Measurements from ENCODE around the gene FBXO42. TPM values are rescaled to one million over a fixed set of nuclear protein-coding genes. Genes with fewer than 3 reads are reported as not detected.

The FBXO42 gene
- total RNA-seq, 6 experiments from 2014 or later, result 7.9 to 14.1 (median 10.2) TPM

- DNase-seq (no peak), ATAC-seq (no peak)
- no peak for TF ChIP-seq POLR2A (IDR thresholded peaks at IDR 0.05)
- TF ChIP-seq, protein P1, sequence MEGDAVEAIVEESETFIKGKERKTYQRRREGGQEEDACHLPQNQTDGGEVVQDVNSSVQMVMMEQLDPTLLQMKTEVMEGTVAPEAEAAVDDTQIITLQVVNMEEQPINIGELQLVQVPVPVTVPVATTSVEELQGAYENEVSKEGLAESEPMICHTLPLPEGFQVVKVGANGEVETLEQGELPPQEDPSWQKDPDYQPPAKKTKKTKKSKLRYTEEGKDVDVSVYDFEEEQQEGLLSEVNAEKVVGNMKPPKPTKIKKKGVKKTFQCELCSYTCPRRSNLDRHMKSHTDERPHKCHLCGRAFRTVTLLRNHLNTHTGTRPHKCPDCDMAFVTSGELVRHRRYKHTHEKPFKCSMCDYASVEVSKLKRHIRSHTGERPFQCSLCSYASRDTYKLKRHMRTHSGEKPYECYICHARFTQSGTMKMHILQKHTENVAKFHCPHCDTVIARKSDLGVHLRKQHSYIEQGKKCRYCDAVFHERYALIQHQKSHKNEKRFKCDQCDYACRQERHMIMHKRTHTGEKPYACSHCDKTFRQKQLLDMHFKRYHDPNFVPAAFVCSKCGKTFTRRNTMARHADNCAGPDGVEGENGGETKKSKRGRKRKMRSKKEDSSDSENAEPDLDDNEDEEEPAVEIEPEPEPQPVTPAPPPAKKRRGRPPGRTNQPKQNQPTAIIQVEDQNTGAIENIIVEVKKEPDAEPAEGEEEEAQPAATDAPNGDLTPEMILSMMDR (IDR thresholded peaks at IDR 0.05), result no peak
- intact Hi-C loops (cut with DNase I), result no loop called here
- H3K36me3 ChIP-seq, result peaks cover 2 to 40% (median 17%) of the 10 kb centered on the region in 4 donors
- H3K9me3 ChIP-seq, result no peaks in the 10 kb centered on the region
- H3K27me3 ChIP-seq, result no peaks in the 10 kb centered on the region
- no peak overlapping the region for H3K27ac ChIP-seq
- peaks cover 0 to 11% (median 0%) of the 10 kb centered on the region in 4 donors for H3K4me1 ChIP-seq
- WGBS (ENCODE audit: insufficient coverage, low coverage, low lambda C conversion rate, missing lambda C conversion rate), result 94% methylated on average over 12 of the region's 12 CpGs
- no peak overlapping the region for H3K4me3 ChIP-seq
Measured at GRCh38 chr1:16302709-16303627, 49.3 kb downstream of the FBXO42 start.

- H3K9me3 ChIP-seq, result no peaks in the 10 kb centered on the region
- DNase-seq, result no peak
- intact Hi-C loops (cut with DNase I), result no loop called here
- H3K27me3 ChIP-seq, result no peaks in the 10 kb centered on the region
- ATAC-seq, result peak in 1 of 4 donors; percentile 29
- no peak overlapping the region for H3K4me3 ChIP-seq
- 66% methylated on average over 3 of the region's 3 CpGs for WGBS (ENCODE audit: insufficient coverage, low coverage, low lambda C conversion rate, missing lambda C conversion rate)
- H3K27ac ChIP-seq, result no peak overlapping the region
- peaks cover 0 to 11% (median 0%) of the 10 kb centered on the region in 4 donors for H3K4me1 ChIP-seq
- peaks cover 2 to 35% (median 15%) of the 10 kb centered on the region in 4 donors for H3K36me3 ChIP-seq
- TF ChIP-seq, protein P1 (IDR thresholded peaks at IDR 0.05), result no peak
- no peak for TF ChIP-seq POLR2A (IDR thresholded peaks at IDR 0.05)
Measured at GRCh38 chr1:16300436-16300835, 51.8 kb downstream of the FBXO42 start.

GRCh38 chr1:16298653-16299052, 53.6 kb downstream of the FBXO42 start:
- WGBS (ENCODE audit: insufficient coverage, low coverage, low lambda C conversion rate, missing lambda C conversion rate), result 66% methylated on average over 6 of the region's 12 CpGs
- TF ChIP-seq POLR2A (IDR thresholded peaks at IDR 0.05), result no peak
- TF ChIP-seq, protein P1 (IDR thresholded peaks at IDR 0.05), result no peak
- peaks cover 0 to 21% (median 9%) of the 10 kb centered on the region in 4 donors for H3K36me3 ChIP-seq
- peak in 3 of 4 donors; percentile 32 to 36 (median 35) for ATAC-seq
- H3K27ac ChIP-seq, result peak overlapping the region in 1 of 3 donors; percentile 7
- no peak for DNase-seq
- peaks cover 0 to 19% (median 0%) of the 10 kb centered on the region in 4 donors for H3K4me1 ChIP-seq
- no peaks in the 10 kb centered on the region for H3K9me3 ChIP-seq
- no peaks in the 10 kb centered on the region for H3K27me3 ChIP-seq
- intact Hi-C loops (cut with DNase I), result no loop called here
- no peak overlapping the region for H3K4me3 ChIP-seq

- TF ChIP-seq, protein P1 (IDR thresholded peaks at IDR 0.05), result no peak
- no peak for TF ChIP-seq POLR2A (IDR thresholded peaks at IDR 0.05)
- Histone ChIP-seq H3K27me3 (no peaks in the 10 kb centered on the region), H3K4me1 (peaks cover 0 to 19% (median 0%) of the 10 kb centered on the region in 4 donors), H3K36me3 (peaks cover 0 to 17% (median 2%) of the 10 kb centered on the region in 4 donors), H3K4me3 (no peak overlapping the region), H3K27ac (no peak overlapping the region), H3K9me3 (no peaks in the 10 kb centered on the region)
- DNase-seq (no peak), ATAC-seq (no peak)
- intact Hi-C loops (cut with DNase I), result no loop called here
- WGBS (ENCODE audit: insufficient coverage, low coverage, low lambda C conversion rate, missing lambda C conversion rate), result 64% methylated on average over 3 of the region's 4 CpGs
Measured at GRCh38 chr1:16296643-16297042, 55.6 kb downstream of the FBXO42 start.

Measured in right lobe of liver (tissue), 6 donors.